DMS114 treated with DMSO at 0.1 percent for 48 hours (cell line): ENCODE results near the gene CACNA1H.
"Not testable (repeated sequence)": the region's sequence is repeated elsewhere in the genome, so short reads cannot be mapped to it uniquely, and the experiment has no call there.

Experiments
- DNase-seq: peaks from one replicate; lab custom pipeline; 2025; ENCODE audit not compliant: unreplicated experiment; lab: John Stamatoyannopoulos, UW

CACNA1H gene

DNA sequence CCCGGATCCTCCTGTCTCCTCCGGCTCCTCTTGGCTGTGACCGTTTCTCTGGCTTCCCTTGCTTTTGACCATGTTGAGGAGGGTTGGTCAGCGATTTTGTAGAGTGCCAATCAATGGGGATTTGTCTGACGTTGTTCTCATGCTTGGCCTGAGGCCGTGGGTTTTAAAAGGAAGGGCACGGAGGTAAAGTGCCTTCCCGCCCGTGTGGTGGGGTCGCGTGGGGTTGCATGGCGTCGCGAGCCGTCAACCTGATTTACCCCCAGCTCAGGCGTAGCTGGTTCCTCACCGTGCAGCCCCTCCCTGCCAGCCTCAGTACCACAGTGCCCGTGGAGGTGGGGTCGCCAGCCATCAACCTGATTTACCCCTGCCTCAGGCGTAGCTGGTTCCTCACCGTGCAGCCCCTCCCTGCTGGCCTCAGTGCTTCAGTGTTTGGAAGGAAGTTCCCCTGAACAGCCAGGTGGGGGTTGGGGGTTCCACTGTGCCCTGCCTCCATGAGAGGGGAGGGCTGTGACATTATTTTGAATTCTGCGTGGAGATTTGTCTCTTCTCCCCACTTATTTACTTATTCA, 92.6 kb downstream of the CACNA1H start:
- DNase-seq, result no peak

DNA sequence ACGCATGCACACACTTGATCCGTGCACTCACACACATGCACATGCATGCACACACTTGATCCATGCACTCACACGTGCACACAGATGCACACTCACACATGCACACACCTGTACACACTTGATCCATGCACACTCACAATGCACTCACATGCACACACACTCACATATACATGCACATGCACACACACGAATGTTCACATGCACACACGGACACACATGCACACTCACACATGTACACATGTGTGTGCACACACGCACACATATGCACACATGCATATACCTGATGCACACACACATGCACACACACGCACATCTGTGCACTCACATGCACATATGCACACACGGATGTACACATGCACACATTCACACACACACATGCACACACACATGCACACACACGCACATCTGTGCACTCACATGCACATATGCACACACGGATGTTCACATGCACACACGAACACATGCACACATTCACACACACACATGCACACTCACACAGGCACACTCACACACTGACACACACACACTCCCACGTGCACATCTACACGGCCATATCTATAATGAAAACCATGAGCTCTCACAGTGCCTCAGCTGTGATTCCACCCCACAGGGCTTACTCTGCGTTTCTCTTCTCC, 95.1 kb downstream of the CACNA1H start:
- DNase-seq, result not testable (repeated sequence)

DNA sequence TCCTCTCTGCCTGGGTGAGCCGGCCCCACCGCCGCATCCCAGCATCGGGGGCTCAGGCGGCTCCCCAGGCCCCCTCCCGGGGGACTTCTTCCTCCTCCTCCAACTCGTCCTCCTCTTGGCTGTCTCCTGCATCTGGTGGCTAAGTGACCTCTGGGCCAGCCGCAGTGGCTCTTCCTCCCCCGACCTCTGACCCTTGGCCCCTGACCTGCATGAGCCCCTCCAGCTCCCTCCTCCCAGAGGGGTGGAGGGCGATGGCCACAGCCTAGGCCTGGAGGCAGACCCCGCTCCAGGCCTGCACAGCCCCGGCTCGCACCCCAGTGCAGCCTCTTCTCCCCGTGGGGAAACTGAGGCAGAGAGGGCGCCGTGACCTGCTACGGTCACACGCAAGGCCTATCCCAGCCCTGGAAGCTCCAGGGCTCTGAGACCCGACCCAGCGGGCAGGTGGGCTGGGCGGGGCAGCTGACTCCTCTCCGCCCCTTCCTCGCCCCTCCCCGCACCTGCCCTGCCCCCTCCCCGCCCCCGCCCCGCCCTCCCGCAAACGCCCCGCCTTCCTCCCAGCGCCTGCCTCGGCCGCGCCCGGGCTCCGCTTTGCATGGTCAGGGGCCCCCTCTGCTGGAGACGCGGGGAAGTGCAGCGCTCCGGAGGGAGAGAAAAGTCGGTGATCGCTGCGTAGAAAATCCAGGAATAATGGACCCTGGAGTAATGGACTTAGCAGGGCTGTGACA, 96.3 kb downstream of the CACNA1H start:
- not testable (repeated sequence) for DNase-seq

DNA sequence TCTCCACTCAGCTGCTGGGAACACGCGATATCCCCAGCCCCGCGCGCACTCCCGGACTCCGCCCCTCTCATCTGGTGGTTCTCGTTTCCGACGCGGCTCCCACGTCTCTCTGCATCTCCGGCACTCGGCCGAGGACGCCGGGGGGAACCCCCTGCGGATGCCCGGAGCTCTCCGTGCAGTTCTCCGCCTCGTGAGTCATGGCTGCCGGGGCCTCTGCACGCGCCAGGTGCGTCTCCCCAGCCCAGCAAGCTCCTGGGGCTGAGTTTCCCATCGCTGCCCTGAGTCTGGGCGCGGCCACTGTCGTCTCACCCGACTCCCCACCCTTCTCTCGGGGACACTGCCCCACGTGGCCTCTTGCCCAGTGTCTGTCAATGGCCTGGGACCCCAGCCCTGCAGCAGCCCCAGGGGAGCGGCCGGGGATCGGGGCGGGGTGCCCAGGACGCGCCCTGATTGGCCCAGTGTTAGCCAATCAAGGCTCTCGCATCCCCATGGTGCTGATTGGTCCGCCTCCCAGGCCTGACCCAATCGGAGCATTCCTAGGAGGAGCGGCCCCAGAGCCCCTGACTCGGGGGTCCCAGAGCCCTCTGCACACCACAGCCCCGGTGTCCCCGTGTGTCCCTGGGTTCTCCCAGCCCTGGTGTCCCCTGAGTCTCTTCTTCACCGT, 100.9 kb downstream of the CACNA1H start:
- not testable (repeated sequence) for DNase-seq

DNA sequence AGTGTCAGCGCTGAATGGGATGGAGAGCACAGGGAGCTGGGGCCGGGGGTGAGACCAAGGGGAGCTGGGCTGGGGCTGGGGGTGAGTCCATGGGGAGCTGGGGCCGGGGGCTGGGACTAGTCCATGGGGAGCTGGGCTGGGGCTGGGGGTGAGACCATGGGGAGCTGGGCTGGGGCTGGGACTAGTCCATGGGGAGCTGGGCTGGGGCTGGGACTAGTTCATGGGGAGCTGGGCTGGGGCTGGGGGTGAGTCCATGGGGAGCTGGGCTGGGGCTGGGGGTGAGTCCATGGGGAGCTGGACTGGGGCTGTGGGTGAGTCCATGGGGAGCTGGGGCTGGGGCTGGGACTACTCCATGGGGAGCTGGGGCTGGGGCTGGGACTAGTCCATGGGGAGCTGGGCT, 101.9 kb downstream of the CACNA1H start:
- not testable (repeated sequence) for DNase-seq

DNA sequence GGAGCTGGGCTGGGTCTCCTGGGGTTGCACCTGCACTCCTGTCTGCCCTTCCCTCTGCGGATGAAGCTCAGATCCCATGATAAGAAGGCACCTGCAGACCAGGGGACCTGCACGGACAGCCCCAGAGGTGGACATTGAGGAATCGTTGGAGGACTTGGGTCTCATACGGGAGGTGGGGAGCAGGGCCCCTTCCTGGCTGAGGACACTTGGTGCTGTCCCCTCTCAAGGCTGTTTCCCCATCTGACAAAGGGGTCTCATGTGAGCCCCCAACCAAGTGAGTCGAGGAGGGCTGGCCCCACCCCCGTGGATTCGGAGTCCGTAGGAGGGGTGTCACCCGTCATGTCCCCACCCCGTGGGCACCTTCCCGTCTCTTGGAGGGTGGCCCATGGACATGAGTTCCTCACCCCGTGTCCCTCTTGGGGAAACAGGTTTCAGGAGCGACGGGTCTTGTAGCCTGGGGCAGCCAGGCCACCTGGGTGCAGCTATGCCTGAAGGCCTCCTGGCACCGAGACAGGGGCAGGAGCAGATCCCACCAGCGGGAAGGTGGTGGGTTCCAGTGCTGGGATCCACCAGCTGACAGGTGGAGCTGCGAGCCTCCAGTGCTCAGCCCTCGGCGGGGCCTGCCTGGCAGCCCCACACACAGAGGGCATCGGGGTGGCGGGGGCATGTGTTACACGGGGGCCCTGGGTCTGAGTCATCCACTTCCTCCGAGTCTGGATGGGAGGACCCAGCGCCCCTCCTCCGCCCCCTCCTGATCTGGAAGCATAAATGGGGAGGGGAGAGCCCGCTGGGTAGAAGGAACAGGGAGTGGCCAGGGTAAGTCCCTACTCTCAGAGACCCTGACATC, 102.6 kb downstream of the CACNA1H start, which contains the start of gene TPSD1:
TSS of gene TPSD1 (plus strand) at position 794 of the 847 bp plus-strand sequence. CDS start 212 bp downstream, outside the sequence.
- DNase-seq, result not testable (repeated sequence)

DNA sequence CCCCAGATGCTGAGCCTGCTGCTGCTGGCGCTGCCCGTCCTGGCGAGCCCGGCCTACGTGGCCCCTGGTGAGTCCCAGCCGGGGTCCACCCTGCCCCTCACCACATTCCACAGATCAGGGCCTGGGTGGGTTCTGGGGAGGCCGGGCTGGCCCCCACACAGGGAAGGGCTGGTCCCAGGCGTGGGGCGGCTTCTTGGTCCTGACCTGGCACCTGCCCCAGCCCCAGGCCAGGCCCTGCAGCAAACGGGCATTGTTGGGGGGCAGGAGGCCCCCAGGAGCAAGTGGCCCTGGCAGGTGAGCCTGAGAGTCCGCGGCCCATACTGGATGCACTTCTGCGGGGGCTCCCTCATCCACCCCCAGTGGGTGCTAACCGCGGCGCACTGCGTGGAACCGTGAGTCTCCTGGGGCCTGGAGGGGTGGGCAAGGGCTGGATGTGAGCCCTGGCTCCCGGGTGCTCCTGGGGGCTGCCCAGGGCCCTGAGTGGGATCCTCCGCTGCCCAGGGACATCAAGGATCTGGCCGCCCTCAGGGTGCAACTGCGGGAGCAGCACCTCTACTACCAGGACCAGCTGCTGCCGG, 103.5 kb downstream of the CACNA1H start:
- not testable (repeated sequence) for DNase-seq

DNA sequence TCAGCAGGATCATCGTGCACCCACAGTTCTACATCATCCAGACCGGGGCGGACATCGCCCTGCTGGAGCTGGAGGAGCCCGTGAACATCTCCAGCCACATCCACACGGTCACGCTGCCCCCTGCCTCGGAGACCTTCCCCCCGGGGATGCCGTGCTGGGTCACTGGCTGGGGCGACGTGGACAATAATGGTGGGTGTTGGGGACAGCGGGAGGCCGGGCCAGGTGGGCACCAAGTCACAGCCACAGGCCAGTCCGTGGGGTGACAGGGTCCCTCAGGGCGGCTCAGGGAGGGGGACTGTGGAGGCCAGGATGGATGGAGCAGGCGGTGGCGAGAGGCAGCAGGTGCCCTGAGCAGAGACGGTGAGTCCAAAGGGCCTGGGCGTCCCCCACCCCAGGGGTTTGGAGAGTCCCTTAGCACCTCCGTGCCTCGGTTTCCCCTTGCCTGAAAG, 104.0 kb downstream of the CACNA1H start:
- no peak for DNase-seq

DNA sequence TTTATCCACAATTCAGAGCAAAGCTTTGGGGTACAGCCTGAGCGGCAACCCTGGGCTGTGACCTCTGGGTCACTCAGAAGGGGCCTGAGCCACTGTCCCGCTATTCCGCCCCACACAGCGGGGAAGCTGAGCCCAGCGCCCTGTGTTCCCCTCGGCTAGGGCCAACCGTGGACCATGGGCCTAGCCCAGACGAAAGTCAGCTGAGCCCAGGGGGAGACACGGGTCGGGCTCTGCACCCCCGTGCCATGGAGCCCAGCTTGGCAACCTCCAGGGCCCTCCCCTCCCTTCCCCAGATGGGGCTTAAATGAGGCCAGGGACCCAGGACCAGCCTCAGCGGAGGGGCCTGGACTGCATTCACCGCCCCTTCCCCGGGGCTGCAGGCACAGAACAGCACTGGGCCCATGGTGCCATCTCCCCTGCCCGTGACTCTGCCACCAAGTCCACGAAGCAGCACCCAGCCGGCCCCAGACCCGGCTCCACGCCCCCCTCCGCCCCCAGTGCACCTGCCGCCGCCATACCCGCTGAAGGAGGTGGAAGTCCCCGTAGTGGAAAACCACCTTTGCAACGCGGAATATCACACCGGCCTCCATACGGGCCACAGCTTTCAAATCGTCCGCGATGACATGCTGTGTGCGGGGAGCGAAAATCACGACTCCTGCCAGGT, 104.8 kb downstream of the CACNA1H start:
- DNase-seq, result no peak

DNA sequence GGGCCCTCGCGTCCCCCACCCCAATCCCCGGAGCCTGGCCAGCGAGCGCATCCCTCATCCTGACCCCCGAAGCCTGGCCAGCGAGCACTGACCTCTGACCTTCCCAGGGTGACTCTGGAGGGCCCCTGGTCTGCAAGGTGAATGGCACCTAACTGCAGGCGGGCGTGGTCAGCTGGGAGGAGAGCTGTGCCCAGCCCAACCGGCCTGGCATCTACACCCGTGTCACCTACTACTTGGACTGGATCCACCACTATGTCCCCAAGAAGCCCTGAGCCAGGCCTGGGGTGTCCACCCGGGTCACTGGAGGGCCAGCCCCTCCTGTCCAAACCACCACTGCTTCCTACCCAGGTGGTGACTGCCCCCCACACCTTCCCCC, 105.3 kb downstream of the CACNA1H start:
- no peak for DNase-seq

DNA sequence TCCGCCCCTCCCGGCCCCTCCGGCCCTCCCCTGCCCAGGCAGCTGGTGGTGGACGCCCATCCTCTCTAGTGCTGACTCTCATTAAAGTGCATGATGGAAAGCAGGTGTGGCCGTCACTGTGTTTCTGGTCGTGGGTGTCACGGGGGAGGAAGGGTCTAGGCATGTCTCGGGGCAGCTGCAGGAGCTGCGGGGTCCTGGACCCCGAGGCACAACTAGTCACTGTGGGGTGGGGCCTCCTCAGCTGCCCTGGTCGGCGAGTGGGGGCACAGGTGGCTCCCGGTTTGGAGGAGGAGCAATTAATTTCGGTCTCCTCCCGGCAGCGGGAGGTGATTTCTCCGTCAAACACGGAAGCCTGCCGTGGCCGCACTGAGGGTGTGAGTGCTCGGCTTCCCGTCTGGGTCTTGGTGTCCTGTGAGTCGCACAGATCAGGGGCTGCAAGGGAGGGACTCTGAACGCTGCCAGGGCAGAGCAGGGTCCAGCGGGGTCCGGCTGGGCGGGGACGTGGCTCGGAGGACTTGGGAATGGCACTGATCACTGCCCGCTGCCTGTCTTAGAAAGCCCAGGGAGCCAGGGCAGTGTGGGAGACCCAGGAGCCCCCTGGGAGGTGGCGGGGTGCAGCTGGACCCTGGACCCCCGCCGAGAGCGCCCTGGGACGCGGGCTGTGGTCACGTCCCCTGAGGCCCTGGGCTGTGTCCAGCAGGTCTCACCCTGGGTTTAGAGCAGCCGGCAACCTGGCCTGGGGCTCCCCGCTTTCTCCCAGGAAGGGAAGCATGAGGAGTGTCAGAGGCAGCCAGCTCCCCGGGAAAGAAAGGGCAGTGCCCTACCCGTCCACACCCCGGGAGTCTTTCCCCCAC, 106.2 kb downstream of the CACNA1H start:
- DNase-seq, result no peak

DNA sequence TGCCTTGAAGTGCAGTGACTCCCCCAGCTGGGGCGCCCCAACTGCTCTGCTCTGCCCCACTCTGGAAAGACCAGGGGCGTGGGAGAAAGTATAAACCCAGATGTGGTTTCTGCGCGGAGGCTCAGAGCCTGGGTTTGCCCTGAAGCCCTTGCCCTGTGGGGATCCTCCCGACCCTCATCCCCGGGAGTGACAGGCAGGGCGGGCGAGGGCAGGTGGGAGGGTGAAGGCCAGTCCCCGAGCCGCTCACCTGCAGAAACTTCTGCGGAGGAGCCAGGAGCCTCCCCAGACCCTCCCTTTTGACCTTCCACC, 106.8 kb downstream of the CACNA1H start:
- DNase-seq, result no peak

DNA sequence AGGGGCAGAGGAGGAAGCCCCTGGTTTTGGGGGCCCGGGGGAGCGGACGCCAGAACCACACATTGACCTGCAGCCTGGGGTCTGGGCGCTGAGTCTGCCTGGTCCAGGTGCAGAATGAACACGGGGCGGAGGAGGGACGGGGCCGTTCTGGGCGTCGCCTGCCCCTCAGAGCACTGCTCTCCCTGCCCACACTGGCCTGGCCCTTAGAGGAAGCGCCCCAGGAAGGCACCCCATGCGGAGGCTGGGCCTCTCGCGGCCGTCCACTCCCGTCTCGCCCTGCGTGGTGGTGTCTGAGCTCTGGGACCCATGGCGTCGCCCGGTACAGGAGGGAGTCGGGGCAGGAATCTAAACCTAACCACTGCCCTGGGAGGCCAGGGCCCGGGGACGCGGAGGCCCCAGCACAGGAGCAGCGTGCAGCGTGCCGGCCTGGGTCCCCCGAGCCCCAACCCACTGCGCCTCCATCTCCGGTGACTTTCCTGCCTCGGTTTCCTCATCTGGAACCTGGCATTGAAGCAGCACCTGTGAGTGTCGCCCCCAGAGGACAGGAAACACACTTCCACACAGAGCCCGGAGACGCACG, 107.3 kb downstream of the CACNA1H start:
- no peak for DNase-seq

DNA sequence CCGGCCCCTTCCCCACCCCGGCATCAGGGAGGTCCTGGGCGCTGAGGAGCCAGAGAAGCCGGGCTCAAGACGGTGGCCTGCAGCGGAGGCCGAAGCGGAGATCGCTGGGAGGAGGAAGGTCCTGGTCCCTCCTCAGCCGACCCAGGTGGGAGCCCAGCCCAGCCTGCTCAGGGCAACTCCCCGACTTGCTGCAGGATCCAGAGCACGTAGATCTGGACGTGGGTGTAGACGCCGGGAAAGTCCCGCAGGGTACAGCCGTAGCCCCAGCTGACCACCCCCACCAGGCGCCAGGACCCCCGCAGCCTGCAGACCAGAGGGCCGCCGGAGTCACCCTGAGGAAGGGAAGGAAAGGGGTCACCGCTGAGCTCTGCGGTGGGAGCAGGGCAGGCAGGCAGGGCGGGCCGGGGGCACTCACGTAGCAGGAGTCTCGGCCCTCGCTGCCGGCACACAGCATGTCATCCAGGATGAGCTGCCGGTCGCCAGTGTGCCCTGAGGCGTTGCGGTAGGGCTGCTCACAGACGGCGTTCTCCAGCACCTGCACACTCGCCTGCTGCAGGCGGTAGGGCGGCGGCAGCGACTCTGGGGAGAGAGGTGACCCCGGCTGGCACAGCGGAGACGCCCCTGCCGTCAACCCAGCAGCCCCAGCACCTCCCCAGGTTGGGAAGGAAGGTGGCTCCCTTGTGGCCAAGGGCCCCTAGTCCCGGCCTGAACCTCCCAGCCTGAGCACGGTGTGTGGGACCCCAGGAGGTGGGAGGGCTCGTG, 108.4 kb downstream of the CACNA1H start:
- no peak for DNase-seq

DNA sequence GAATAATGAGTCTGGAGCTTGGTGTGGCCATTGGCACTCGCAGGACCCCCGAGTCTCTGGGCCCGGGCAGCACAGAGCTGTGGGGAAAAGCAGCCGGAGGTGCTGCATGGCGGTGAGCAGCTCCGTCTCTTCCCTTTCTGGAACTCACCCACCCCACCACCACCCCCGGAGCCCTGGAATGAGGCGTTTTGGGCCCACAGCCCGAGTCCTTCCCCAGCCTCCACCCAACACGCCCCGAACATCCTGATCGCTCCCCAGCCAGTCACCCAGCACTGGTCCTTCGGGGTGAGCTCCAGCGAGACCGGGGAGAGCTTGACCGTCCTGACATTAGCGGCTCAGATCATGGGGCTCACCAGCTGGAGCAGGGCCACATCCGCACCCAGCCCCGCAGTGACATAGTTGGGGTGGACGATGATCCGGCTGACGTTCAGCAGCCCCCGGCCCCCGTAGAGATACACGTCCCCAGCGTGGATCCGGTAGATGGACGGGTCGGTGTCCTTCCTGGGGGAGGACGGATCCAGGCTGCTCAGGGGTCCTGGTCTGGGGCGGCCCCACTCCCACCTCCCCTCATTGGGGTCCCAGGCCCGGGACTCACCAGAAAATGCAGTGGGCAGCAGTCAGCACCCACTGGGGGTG, 109.4 kb downstream of the CACNA1H start:
- DNase-seq, result no peak

DNA sequence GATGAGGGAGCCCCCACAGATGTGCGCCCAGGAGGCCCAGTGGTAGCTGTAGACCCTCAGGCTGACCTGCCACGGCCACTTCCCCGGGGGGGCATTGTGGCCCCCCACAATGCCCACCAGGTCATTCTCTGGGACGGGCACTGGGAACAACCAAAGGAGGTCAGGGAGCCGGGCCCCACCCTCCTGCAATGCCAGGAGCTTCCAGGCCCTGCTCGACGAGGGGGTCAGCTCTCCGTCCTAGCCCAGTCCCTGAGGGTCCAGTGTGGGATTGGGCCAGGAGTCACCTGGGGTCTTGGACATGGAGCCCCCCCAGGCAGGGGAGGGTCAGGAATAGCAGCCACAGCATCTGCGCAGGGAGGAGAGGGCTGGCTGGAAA, 109.9 kb downstream of the CACNA1H start:
- no peak for DNase-seq

DNA sequence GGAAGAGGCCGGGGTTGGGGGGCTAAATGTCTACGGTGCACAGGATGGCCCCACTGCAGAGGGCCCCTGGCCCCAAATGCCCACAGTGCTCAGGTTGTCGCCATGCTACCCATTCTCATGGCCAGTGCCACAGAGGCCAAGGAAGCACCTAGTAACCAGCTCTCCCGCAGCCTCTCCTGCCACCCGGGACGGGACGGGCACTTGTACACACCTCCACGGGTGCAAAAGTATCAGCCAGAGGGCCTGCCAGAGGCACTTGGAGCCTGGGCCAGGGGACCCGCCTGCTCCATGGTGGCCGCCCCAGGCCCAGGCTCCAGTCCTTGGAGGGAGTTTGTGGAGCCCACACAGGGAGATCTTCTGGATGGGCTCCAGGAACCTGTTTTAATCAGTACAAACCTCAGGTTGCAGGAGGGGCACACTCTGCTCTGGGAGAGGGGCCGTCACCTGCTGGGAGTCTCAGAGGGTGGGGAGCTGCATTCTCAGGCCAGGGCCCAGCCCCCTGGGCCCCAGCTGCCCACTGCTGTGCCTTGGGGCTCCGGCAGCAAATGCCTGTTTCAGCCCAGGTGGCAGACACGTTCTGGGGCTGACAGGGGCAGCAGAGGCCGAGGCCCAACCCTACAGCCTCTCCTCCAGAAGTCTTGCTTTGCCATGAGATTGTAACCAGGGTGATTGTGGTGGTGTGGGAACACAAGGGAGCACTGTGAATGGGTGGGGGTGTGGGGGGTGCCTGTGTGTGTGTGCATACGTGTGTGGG, 110.9 kb downstream of the CACNA1H start:
- DNase-seq, result no peak
